ENCODE results near the gene AKR1B15. TPM values are rescaled to one million over a fixed set of nuclear protein-coding genes. Genes with fewer than 3 reads are reported as not detected.
A peak's percentile ranks its signal among the peaks of the same experiment; 100 is the strongest.

The AKR1B15 gene
- total RNA-seq, 4 donors from 2014 or later = not detected

DNA sequence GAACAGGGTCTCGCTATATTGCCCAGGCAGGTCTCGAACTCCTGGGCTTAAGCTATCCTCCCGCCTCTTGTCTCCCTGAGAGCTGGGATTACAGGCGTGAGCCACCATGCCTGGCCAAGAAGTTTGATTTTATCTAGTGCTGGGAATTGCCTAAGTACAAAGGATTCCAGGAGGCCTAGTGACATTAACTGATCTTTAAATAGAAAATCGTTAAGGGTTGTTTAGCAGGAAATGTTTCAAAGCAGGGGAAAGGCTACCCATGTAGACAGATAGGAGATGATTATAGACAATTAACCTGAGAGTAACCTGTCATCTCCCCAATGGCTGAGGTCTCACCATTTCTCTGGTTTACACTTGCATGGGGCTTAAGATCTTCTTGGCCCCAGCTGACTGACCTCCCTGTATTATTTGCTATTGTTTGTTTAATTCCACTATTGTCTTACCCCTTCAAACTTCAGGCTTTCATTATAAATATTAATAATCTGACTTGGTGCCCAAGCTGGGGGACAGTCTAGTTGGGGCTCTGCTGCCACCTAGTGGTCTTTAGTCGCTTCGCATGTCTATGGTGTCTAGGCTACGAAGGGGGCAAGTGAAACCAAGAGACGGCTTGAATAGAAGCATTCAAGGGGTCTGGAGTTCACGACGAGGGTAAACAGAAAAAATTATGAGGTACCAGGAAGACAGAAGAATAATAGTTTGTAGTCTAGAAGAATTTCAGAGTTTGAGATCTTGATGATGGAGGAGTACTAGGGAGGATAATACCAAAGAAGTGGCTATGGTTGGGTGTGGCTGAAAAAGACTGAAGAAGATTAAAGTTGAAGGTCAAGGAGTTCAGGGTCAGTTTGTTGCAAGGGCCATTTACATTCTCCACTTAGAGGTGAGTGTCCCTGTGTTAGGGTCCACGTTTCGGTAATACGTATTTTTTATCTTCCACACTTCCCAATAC lies 57.3 kb downstream of the AKR1B15 start:
- peak; percentile 54 to 64 for DNase-seq
- TF ChIP-seq POLR2A (IDR thresholded peaks at IDR 0.05) (no peak), CTCF (IDR thresholded peaks at IDR 0.05) (peak; percentile 67 to 87 (median 79))
- Histone ChIP-seq H3K27me3 (no peaks in the 10 kb centered on the region), H3K27ac (no peak overlapping the region), H3K4me3 (no peak overlapping the region), H3K9me3 (no peaks in the 10 kb centered on the region), H3K36me3 (no peaks in the 10 kb centered on the region), H3K4me1 (no peaks in the 10 kb centered on the region)
- intact Hi-C loops (cut with DNase I; ENCODE audit: low total_unique reads) = no loop called here

DNA sequence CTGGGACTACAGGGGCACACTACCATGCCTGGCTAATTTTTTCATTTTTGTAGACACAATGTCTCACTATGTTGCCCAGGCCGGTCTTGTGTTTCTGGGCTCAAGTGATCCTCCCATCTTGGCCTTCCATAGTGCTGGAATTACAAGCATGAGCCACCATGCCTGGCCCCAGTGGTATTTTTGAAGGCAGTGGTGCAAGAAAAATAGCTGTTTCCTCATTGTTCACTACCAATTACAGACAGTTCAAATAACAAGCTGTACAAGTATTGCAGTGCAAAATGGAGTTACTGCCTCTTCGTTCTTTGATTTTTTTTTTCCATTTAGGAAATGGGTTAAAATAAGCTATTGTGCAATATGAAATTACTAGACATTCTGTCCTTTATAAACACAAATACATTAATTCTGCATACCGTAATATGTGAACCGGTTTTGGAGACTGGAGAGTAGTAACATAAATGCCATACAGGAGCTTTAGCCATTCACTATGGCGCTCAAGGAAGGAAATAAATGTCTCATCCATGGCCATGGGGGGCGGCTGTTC lies 62.8 kb downstream of the AKR1B15 start:
- intact Hi-C loops (cut with DNase I; ENCODE audit: low total_unique reads) = no loop called here

GRCh38 chr7:134612197-134612596 lies 63.3 kb downstream of the AKR1B15 start:
- H3K27ac ChIP-seq = no peak overlapping the region

More for the DNA sequence above, 62.8 kb downstream of the AKR1B15 start:
- Histone ChIP-seq H3K27me3 (no peaks in the 10 kb centered on the region), H3K36me3 (no peaks in the 10 kb centered on the region), H3K9me3 (no peaks in the 10 kb centered on the region), H3K4me1 (no peaks in the 10 kb centered on the region), H3K4me3 (no peak overlapping the region), H3K27ac (no peak overlapping the region)
- no peak for DNase-seq
- TF ChIP-seq CTCF (IDR thresholded peaks at IDR 0.05) (no peak), POLR2A (IDR thresholded peaks at IDR 0.05) (no peak)

GRCh38 chr7:134613623-134614347 lies 64.9 kb downstream of the AKR1B15 start:
- Histone ChIP-seq H3K36me3 (no peaks in the 10 kb centered on the region), H3K27me3 (no peaks in the 10 kb centered on the region), H3K9me3 (no peaks in the 10 kb centered on the region), H3K4me1 (no peaks in the 10 kb centered on the region), H3K4me3 (no peak overlapping the region), H3K27ac (no peak overlapping the region)
- TF ChIP-seq POLR2A (IDR thresholded peaks at IDR 0.05) = no peak
- TF ChIP-seq CTCF (IDR thresholded peaks at IDR 0.05) = no peak
- intact Hi-C loops (cut with DNase I; ENCODE audit: low total_unique reads) = no loop called here
- no peak for DNase-seq

More at GRCh38 chr7:134612197-134612596, 63.3 kb downstream of the AKR1B15 start:
- TF ChIP-seq CTCF (IDR thresholded peaks at IDR 0.05) = no peak
- no peak for TF ChIP-seq POLR2A (IDR thresholded peaks at IDR 0.05)
- H3K9me3 ChIP-seq = no peaks in the 10 kb centered on the region
- no peak for DNase-seq
- H3K27me3 ChIP-seq = no peaks in the 10 kb centered on the region
- no peaks in the 10 kb centered on the region for H3K4me1 ChIP-seq
- intact Hi-C loops (cut with DNase I; ENCODE audit: low total_unique reads) = no loop called here
- H3K4me3 ChIP-seq = no peak overlapping the region
- no peaks in the 10 kb centered on the region for H3K36me3 ChIP-seq

Data from uterus (tissue), 4 donors.